Urothelium cell line (cell line): ENCODE results near the gene AWAT2.

Experiments
- DNase-seq: peaks from one replicate; pipeline ENCODE4 v3.0.0; 2011; ENCODE audit warnings: low spot score, mixed read lengths
- FAIRE-seq: peaks from 2 replicates; lab custom pipeline; 2011; peaks lifted over from hg19 to GRCh38; lab: Jason Lieb, UNC

The AWAT2 gene

GRCh38 chrX:70042399-70043371 lies 7.1 kb downstream of the AWAT2 start:
- DNase-seq (no peak), FAIRE-seq (no peak)

GRCh38 chrX:70041993-70042392 lies 7.7 kb downstream of the AWAT2 start:
- no peak for FAIRE-seq
- DNase-seq, result no peak

DNA sequence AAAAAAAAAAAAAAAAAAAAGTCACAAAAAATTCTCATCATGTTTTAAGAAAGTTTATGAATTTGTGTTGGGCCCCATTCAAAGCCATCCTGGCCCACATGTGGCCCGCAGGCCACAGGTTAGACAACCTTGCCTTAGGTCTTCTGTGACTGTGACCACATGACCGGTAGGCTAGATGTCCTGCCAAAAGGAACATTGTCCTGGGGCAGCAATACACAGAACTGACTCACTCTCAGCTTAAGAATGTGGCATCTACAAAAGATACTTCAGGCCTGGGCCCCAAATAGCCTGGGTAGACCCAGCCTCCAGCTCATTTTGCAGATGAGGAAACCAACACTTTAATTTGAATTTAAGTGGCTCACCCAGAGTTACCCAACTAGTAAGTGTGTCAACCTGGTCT lies 10.0 kb downstream of the AWAT2 start:
- DNase-seq (no peak), FAIRE-seq (no peak)

GRCh38 chrX:70038951-70039350 lies 10.8 kb downstream of the AWAT2 start:
- FAIRE-seq, result no peak
- no peak for DNase-seq

DNA sequence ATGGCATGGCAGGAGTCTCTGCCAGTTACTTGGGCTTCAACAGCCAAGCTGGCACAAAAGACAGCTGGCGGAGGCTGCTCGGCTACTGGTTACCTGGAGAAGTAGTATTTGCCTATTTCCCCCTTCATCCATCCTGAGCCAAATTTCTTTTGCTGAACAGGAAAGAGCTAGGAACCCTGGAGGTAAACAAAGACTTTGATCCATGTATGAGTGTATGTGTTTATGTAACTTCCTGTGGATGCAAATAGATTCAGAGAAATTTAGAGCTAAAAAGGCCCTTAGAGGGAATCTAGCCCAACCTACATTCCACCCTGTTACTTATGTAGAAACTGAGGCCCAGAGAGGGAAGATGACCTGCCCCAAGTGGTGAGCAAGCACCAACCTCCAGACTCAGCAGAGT lies 11.2 kb downstream of the AWAT2 start:
- FAIRE-seq (no peak), DNase-seq (no peak)

GRCh38 chrX:70034646-70035045 lies 15.1 kb downstream of the AWAT2 start:
- no peak for FAIRE-seq
- no peak for DNase-seq

DNA sequence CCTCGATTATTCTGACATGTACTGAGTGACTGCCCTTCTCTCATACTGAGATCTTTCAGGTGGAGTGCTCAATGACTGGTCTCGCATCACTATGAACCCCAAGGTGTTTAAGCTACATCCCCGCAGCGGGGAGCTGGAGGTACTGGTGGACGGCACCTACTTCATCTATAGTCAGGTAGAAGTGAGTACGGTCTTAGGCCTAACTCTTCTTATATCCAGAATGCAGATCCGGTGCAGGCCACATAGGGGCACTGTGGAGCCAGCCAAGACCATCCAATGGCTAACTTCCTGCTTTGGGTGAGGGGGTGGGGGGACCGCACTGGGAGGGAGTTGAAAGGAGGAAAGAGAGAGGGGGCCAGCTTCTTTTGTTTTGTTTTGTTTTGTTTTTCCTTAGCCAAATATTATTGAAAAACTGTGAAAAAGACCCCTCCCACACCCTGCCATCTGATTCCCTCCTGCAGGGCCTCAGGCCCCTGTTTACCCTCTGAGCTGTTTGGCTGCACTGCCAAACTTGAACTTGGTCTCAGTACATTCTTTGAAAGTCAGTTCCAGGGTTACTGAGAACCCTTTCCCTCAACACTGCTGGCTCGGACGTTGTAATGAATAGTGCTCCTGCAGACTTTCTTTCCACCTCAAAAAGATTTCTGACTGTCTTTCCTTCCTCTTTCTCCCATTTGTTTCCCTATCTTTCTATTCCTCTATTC lies 16.2 kb downstream of the AWAT2 start:
- peak; percentile 46 for DNase-seq
- FAIRE-seq, result no peak

DNA sequence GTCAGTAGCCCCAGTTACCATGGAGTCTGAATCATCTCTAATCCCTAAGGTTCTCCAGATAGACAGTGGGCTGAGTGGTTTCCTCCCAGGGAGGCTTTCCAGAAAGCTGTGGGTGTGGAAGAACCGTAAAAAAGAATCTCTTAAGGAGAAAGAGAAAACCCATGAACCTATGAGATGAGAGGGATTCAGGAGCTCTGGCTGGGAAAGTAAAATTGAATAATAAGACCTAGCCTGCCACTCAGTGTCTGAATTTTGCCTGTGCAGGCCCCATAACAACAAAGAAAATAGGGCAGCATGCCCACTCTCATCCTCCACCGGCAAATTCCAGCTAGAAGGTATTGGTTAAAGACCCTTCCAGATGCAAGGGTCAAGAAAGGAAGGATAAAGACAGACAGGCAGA lies 16.9 kb downstream of the AWAT2 start:
- no peak for DNase-seq
- FAIRE-seq, result no peak

DNA sequence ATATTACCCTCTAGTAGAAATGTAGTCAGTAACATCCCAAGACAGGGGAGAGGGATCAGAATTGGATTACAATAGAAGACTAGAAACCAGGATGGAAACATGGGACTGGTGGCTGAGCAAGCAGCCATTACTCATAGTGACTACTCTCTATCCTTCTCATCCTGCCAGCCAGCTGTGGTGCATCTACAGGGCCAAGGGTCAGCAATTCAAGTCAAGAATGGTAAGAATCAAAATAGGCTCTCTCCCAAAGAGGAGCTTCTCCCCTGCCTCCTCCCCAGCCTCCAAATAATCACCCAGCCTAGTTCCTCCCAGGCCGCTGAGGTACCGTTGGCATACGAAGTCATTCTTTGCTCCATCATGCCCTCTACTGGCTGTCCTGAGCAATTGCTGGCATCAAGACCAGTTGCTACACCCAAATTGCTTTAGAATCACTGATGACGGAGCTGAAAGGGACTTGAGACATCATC lies 19.4 kb downstream of the AWAT2 start:
- no peak for FAIRE-seq
- peak; percentile 61 for DNase-seq

- FAIRE-seq (no peak), DNase-seq (no peak)
Measured at GRCh38 chrX:70029863-70030262, 19.9 kb downstream of the AWAT2 start.

DNA sequence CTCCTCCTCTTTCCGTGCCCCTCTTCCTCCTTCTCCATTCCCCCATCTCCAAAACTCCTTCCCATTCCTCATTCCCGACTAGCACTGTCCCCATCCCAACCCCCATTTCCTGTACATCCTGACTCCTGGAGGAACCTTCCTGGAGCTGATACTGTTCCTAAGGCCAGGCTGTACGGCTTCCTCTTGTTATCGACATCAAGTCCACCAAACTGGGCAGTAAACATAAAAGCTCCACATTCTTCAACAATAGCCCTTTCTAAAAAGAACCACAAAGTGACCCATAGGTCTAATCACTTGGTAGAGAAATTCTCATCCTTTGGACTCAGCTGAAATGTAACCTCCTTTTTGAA lies 22.9 kb downstream of the AWAT2 start:
- FAIRE-seq (no peak), DNase-seq (no peak)

GRCh38 chrX:70026112-70026850 lies 23.5 kb downstream of the AWAT2 start:
- DNase-seq, result no peak
- no peak for FAIRE-seq

DNA sequence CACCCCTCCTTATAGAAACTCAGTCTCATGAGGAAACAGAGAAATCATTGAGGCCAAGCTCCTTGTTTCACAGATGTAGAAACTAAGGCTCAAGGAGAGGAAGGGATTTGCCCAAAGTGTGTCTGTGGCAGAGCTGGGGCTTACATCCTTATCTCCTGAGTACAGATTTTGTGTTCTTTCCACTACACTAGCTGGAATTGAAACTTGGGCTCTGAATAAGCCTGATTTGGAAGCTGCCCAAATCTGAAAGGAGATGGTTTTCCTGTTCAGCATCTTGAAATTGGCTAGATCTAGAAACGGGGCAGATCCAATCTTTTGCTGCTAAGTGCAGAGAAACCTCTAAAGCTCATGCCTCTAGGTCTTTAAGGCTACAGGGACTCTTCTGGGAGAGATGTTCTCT lies 24.3 kb downstream of the AWAT2 start:
- no peak for DNase-seq

DNA sequence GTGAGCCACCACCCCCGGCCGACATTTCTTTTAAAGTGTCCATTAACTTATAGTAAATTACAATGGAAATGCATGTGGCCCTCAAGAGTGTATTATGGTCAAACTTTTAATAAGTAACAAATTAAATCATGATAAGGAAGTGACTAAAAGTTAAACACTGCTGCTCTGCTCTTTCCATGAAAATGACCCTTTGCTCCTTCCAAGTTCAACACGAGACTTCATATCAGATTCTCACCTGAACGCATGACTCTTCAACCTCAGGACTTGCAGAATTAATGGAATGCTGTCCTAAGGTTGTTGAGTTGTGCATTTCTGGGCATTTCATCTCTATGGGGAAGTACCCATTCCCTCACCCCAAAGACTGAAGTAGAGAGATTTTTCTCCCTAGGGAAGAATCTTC lies 27.1 kb downstream of the AWAT2 start:
- no peak for DNase-seq
- no peak for FAIRE-seq

More for the DNA sequence above, 24.3 kb downstream of the AWAT2 start:
- FAIRE-seq, result no peak

GRCh38 chrX:70016513-70016912 lies 33.2 kb downstream of the AWAT2 start:
- DNase-seq (no peak), FAIRE-seq (no peak)

- FAIRE-seq (no peak), DNase-seq (no peak)
Measured at GRCh38 chrX:70013466-70014381, 36.0 kb downstream of the AWAT2 start.

DNA sequence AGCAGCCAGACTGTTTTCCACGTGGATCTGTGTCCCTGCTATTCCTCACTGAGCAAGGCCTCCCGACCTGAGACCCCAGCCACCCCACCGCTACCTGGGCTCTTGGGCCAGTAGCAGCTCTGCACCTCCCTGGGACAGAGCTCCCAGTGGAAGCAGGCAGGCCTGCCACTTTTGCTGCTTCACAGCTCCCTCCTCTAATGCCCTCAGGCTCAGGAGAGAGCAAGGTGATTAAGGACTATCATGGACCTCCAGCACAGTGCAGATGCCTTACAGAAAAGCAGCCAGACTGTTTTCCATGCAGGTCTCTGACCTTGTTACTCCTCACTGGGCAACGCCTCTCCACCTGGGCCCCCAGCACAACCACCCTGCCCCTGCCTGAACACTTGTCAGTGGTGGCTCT lies 37.0 kb downstream of the AWAT2 start:
- FAIRE-seq, result no peak
- DNase-seq, result no peak

- no peak for FAIRE-seq
- DNase-seq, result no peak
Measured at GRCh38 chrX:70009970-70010369, 39.8 kb downstream of the AWAT2 start.

DNA sequence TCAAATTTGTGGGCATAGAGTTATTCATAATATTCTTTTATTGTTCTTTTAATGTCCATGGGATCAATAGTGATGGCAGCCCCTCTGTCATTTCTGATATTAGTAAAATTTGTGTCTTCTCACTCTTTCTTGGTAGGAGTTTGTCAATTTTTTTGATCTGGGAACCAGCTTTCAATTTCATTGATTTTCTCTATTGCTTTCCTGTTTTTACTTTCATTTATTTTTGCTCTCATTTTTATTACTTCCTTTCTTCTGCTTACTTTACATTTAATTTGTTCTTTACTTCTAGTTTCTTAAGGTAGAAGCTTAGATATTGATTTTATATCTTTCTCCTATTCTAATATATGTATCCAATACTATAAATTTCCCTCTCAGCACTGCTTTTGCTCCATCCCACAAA lies 40.7 kb downstream of the AWAT2 start:
- no peak for FAIRE-seq
- DNase-seq, result no peak

DNA sequence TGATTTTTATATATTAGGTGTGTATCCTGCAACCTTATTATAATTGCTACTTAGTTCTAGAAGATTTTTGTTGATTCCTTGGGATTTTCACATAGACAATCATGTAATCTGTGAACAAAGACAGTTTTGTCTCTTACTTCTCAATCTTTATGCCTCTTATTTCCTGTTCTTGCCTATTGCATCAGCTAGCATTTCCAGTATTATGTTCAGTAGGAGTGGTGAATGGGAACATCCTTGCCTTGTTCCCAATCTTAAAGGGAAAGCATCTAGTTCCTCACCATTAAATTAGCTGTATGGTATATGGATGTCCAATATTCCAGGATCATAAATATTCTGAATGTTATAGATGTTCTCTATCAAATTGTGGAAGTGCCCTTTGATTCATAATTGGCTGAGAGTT lies 41.8 kb downstream of the AWAT2 start:
- FAIRE-seq (no peak), DNase-seq (no peak)
